H1 (cell line): Measurements from ENCODE around the gene GCFC2.

Experiments used
- CTCF ChIP-seq, 3 experiments: IDR thresholded peaks; 1 replicate in 2 of 3; 2 replicates in 1 of 3; pipeline versions ENCODE4 v1.5.1 to v1.6.1; 2011; ENCODE audit warnings: low read length in 3 of 3, mild to moderate bottlenecking in 3 of 3, inconsistent platforms in 2 of 3, low read depth in 1 of 3, moderate library complexity in 1 of 3; ENCODE audit not compliant: insufficient read depth in 1 of 3; ENCODE audit errors: control extremely low read depth in 1 of 3
- NRF1 ChIP-seq: IDR thresholded peaks from 2 replicates; pipeline ENCODE4 v1.6.1; 2011; ENCODE audit warnings: mild to moderate bottlenecking, low read depth, low read length, improper control_type of control experiment
- SP1 ChIP-seq: IDR thresholded peaks from 2 replicates; pipeline ENCODE4 v1.6.1; 2011; ENCODE audit warnings: low read depth, low read length
- TAF1 ChIP-seq: IDR thresholded peaks from 2 replicates; pipeline ENCODE4 v1.6.1; 2011; ENCODE audit warnings: mild to moderate bottlenecking, low read depth, low read length

DNA sequence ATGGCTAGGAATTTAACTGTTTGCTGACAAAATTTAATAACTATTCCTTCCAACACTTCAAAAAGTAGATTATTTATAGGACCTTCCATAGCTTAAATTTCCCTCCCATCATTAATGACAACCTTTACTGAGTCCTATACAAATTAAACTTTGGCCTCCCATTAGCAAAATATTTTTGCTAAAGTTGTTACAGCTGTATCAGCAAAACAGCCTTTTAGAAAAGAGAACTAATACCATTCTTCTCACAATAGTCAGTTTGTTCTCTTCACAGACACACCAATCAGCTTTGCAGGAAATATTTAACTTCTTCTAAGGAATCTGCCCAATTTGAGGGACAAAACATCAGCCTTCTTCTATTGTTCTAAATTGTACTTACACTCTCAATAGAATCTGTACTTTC is 12.0 kb upstream of the GCFC2 start:
- no peak for TF ChIP-seq TAF1
- no peak for TF ChIP-seq CTCF (IDR thresholded peaks at IDR 0.05; ENCODE audit: control extremely low read depth in 1 of 3, insufficient read depth in 1 of 3, low read depth in 1 of 3, low read length in 3 of 3)
- TF ChIP-seq NRF1 = no peak
- no peak for TF ChIP-seq SP1
